HL-60 (cell line): ENCODE measurements around the gene EFS.

Source experiments
- DNase-seq, 2 experiments: peaks; one replicate each; pipeline ENCODE4 v3.0.0-alpha.2; 2010 to 2020; ENCODE audit warnings: low read depth in 1 of 2, low spot score in 1 of 2
- H3K27ac ChIP-seq: fragments of 250-450 bp; sonication (Bioruptor Pico); replicated peaks from 2 replicates; pipeline ENCODE4 v1.5.1; 2020; ENCODE audit warnings: mild to moderate bottlenecking, moderate library complexity
- H3K27me3 ChIP-seq: fragments of 250-450 bp; sonication (Bioruptor Pico); 2 replicates; pipeline ENCODE4 v1.5.1; 2021; ENCODE audit warnings: mild to moderate bottlenecking, moderate library complexity; ENCODE audit not compliant: insufficient read depth, poor library complexity, severe bottlenecking
- H3K4me3 ChIP-seq: replicated peaks from 2 replicates; pipeline ENCODE4 v1.5.1; 2011; ENCODE audit warnings: mild to moderate bottlenecking, control low read depth, low read length; ENCODE audit not compliant: insufficient read depth
- GABPA ChIP-seq: IDR thresholded peaks from 2 replicates; pipeline ENCODE4 v1.6.1; 2012; ENCODE audit warnings: low read depth
- POLR2AphosphoS5 ChIP-seq: IDR thresholded peaks from 2 replicates; pipeline ENCODE4 v1.6.1; 2012; ENCODE audit warnings: low read depth
- SPI1 ChIP-seq: IDR thresholded peaks from 2 replicates; pipeline ENCODE4 v1.6.1; 2012; ENCODE audit warnings: low read depth, mild to moderate bottlenecking, borderline replicate concordance
- TF ChIP-seq, protein P1 (sequence below): IDR thresholded peaks from one replicate; pipeline ENCODE4 v1.5.1; 2011; ENCODE audit warnings: low read length, control low read depth, inconsistent platforms; ENCODE audit not compliant: insufficient read depth
- TF ChIP-seq, protein P2 (sequence below): IDR thresholded peaks from 2 replicates; pipeline ENCODE4 v1.6.1; 2012; ENCODE audit warnings: low read depth; ENCODE audit not compliant: insufficient replicate concordance

The EFS gene

DNA sequence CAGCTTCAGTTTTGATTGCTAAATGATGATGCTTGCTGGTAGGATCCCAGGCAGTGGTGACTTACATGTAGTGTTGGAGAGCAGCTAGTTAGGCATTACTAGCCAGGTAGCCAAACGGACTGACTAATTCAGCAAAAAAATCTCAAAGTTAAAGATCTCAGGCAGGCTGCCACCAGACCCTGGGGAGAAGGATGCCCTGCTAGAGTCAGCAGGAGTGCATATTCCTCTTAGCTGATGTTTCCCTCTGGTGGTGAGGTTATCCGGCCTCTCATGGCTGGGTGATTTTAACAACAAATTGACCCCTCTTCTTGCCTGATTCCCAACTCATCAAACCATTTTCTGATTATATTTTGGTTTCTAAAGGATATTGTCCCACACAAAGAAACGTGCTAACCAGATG, 2.8 kb downstream of the EFS start:
- DNase-seq = no peak
- H3K4me3 ChIP-seq = no peak overlapping the region
- H3K27ac ChIP-seq = no peak overlapping the region
- H3K27me3 ChIP-seq = peaks cover 41% of the 10 kb centered on the region
- TF ChIP-seq POLR2AphosphoS5 (no peak), SPI1 (no peak), GABPA (no peak)
- TF ChIP-seq, protein P1, sequence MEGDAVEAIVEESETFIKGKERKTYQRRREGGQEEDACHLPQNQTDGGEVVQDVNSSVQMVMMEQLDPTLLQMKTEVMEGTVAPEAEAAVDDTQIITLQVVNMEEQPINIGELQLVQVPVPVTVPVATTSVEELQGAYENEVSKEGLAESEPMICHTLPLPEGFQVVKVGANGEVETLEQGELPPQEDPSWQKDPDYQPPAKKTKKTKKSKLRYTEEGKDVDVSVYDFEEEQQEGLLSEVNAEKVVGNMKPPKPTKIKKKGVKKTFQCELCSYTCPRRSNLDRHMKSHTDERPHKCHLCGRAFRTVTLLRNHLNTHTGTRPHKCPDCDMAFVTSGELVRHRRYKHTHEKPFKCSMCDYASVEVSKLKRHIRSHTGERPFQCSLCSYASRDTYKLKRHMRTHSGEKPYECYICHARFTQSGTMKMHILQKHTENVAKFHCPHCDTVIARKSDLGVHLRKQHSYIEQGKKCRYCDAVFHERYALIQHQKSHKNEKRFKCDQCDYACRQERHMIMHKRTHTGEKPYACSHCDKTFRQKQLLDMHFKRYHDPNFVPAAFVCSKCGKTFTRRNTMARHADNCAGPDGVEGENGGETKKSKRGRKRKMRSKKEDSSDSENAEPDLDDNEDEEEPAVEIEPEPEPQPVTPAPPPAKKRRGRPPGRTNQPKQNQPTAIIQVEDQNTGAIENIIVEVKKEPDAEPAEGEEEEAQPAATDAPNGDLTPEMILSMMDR = no peak
- TF ChIP-seq, protein P2, sequence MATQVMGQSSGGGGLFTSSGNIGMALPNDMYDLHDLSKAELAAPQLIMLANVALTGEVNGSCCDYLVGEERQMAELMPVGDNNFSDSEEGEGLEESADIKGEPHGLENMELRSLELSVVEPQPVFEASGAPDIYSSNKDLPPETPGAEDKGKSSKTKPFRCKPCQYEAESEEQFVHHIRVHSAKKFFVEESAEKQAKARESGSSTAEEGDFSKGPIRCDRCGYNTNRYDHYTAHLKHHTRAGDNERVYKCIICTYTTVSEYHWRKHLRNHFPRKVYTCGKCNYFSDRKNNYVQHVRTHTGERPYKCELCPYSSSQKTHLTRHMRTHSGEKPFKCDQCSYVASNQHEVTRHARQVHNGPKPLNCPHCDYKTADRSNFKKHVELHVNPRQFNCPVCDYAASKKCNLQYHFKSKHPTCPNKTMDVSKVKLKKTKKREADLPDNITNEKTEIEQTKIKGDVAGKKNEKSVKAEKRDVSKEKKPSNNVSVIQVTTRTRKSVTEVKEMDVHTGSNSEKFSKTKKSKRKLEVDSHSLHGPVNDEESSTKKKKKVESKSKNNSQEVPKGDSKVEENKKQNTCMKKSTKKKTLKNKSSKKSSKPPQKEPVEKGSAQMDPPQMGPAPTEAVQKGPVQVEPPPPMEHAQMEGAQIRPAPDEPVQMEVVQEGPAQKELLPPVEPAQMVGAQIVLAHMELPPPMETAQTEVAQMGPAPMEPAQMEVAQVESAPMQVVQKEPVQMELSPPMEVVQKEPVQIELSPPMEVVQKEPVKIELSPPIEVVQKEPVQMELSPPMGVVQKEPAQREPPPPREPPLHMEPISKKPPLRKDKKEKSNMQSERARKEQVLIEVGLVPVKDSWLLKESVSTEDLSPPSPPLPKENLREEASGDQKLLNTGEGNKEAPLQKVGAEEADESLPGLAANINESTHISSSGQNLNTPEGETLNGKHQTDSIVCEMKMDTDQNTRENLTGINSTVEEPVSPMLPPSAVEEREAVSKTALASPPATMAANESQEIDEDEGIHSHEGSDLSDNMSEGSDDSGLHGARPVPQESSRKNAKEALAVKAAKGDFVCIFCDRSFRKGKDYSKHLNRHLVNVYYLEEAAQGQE = no peak

DNA sequence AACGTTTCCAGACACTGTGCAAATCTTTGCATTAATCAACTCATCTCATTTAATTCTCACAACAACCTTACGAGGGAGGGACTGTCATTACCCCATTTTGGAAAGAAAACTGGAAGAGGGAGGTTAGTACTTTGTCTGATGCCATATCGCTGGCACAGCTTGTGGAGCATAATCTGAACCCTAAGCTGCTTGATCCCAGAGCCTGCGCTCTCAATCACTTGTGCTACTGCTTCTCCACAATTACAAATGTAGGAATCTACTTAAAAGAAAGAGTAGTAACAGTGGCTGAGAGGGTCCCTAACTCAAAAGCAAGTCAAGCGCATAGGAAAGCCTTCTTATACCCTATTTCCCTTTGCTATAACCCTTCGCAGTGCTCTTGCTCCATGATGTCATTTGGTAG, 3.2 kb downstream of the EFS start:
- Histone ChIP-seq H3K4me3 (no peak overlapping the region), H3K27ac (no peak overlapping the region), H3K27me3 (peaks cover 37% of the 10 kb centered on the region)
- no peak for DNase-seq
- TF ChIP-seq, protein P1 = no peak
- TF ChIP-seq, protein P2 = no peak
- TF ChIP-seq SPI1 (no peak), POLR2AphosphoS5 (no peak), GABPA (no peak)

DNA sequence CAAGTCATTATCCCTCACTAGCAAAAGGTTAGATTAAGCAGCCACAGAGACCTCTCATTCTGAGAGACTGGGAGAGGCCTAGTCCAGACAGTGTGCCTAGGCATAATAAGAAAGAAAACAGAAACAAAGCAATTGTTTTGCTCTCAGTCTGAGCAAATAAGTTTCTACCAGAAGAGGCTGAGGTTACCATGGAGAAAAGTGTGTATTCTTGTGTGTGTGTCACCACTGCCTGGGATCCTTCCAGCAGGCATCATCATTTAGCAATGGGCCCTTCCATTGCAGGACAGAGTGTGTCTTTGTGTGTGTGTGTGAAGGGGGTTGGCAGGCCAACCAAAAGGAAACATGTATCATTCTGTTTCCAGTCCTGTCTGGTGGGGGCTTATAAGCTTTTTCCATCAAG, 3.7 kb downstream of the EFS start:
- H3K4me3 ChIP-seq = no peak overlapping the region
- peaks cover 37% of the 10 kb centered on the region for H3K27me3 ChIP-seq
- TF ChIP-seq, protein P2 = no peak
- TF ChIP-seq SPI1 (no peak), GABPA (no peak), POLR2AphosphoS5 (no peak)
- TF ChIP-seq, protein P1 = no peak
- H3K27ac ChIP-seq = no peak overlapping the region
- DNase-seq = no peak
